Heart left ventricle (tissue), 13 donors: ENCODE data around the gene ANG.

Experiments used
- POLR2A ChIP-seq, 2 donors: fragments of 450-650 bp; IDR thresholded peaks; one replicate each; pipeline ENCODE4 v1.6.1; 2017; ENCODE audit warnings: antibody characterized with exemption in 2 of 2, mild to moderate bottlenecking in 2 of 2, moderate library complexity in 2 of 2
- TF ChIP-seq, protein P1 (sequence below), 12 donors: fragments of 200-600 bp; sonication (generic) in 4 of 12; IDR thresholded peaks; one replicate each; pipeline versions ENCODE4 v1.5.0 to v1.8.0; 2018 to 2022; ENCODE audit warnings: antibody characterized with exemption in 12 of 12, mild to moderate bottlenecking in 5 of 12
- donor health status: ischemic (EF 13 %, LVEDD 7.1; RV severe dilation, severe dysfunction).
- donor health status: DM: no; HTN: yes; CAD: no.
- donor health status: DM: no; HTN: no; CAD: no.
- donor health status: ischemic (EF 25% LVEDD 6.9; RV normal size, moderate dysfunction).
- donor health status: ischemic (EF 25% LVEDD 5.7; RV mildly dilated, moderate dysfunction).
- donor health status: ischemic (EF 35%, LVEDD 5.7; RV mildly dilated, moderate dysfunction).
- donor health status: nonischemic (EF 11% LVEDD 7.7; RV severe dilation, severe dysfunction).
- donor health status: DM: yes; HTN: yes; CAD: no.
- donor health status: PGD.
- donor health status: ischemic (EF 29% LVEDD 5.4; RV normal size, mild dysfunction).
- donor health status: nonischemic (EF 23%, LVEDD 6.1; RV moderate dilation, normal function).

DNA sequence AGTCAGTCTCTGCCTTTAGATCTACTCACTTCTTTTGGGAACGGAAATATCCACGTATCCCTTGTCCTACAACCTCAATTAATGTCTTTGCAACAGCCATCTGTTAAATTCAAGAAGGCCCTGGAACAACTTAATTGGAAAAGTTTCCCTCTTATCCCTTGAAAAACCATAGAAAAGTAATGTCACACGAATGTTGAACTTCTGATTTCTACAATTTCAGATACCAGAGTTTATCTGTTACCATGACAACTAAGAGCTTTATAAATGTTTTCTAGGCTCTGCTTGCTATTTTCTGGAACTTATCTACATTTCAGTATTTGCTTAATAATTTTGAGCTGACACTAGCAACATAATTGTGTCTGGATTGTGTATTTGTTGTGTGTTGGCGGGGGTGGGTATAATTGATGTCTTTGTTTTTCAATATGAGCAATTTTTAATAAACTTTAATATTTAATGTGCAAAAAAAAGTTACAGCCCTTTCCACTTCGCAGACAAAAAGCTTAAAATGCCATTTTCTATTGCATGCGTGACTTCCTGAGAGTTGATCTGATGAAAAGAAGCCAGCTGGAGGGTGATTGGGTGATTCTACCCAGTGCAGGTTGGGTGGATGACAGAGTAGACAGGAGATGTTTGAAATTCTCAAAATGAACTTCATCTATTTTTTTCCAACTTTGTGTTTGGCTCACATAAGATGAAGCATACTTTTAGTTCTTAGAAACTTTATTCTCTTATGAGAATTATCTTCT lies 45.3 kb downstream of the ANG start:
- TF ChIP-seq POLR2A (IDR thresholded peaks at IDR 0.05), result no peak
- TF ChIP-seq, protein P1, sequence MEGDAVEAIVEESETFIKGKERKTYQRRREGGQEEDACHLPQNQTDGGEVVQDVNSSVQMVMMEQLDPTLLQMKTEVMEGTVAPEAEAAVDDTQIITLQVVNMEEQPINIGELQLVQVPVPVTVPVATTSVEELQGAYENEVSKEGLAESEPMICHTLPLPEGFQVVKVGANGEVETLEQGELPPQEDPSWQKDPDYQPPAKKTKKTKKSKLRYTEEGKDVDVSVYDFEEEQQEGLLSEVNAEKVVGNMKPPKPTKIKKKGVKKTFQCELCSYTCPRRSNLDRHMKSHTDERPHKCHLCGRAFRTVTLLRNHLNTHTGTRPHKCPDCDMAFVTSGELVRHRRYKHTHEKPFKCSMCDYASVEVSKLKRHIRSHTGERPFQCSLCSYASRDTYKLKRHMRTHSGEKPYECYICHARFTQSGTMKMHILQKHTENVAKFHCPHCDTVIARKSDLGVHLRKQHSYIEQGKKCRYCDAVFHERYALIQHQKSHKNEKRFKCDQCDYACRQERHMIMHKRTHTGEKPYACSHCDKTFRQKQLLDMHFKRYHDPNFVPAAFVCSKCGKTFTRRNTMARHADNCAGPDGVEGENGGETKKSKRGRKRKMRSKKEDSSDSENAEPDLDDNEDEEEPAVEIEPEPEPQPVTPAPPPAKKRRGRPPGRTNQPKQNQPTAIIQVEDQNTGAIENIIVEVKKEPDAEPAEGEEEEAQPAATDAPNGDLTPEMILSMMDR (IDR thresholded peaks at IDR 0.05), result no peak
